ENCODE measurements around the gene RIPK1. TPM values are rescaled to one million over a fixed set of nuclear protein-coding genes. Genes with fewer than 3 reads are reported as not detected.
"Not testable (repeated sequence)": the region's sequence is repeated elsewhere in the genome, so short reads cannot be mapped to it uniquely, and the experiment has no call there.

Gene RIPK1
- total RNA-seq, 1 experiment from 2014 or later, result 19.1 TPM

GRCh38 chr6:3152689-3153088, 84.4 kb downstream of the RIPK1 start:
- Histone ChIP-seq H3K27ac (ENCODE audit: low read depth, low read length) (no peak overlapping the region), H4K20me1 (ENCODE audit: insufficient read depth) (no peaks in the 10 kb centered on the region), H3K27me3 (ENCODE audit: insufficient read depth, low read length) (no peaks in the 10 kb centered on the region), H3K9ac (ENCODE audit: low read length) (no peak overlapping the region), H3K9me2 (ENCODE audit: insufficient read depth) (no peaks in the 10 kb centered on the region), H3K9me3 (ENCODE audit: control insufficient read depth in 1 of 2, insufficient read depth in 1 of 2, low read depth in 1 of 2, low read length in 2 of 2) (no peaks in the 10 kb centered on the region), H3K4me3 (replicated peaks in 1 of 2; ENCODE audit: low read depth in 1 of 2, low read length in 2 of 2) (no peak overlapping the region), H3K79me2 (ENCODE audit: insufficient read depth, low read length) (peaks cover 7% of the 10 kb centered on the region), H2AFZ (ENCODE audit: low read depth, low read length, poor library complexity, severe bottlenecking) (no peak overlapping the region), H3K4me2 (ENCODE audit: low read length) (no peak overlapping the region), H3K36me3 (ENCODE audit: control insufficient read depth in 1 of 2, insufficient read depth in 2 of 2, low read length in 2 of 2) (peaks cover 7 to 9% of the 10 kb centered on the region in 2 experiments; a peak in 3 of 4 replicates), H3K4me1 (ENCODE audit: control insufficient read depth in 1 of 2, insufficient read depth in 2 of 2, low read length in 2 of 2) (peaks cover 0 to 7% of the 10 kb centered on the region in 2 experiments; a peak in 1 of 4 replicates)
- TF ChIP-seq EGR1 (IDR thresholded peaks at IDR 0.05; ENCODE audit: low read depth) (no peak), FOSL1 (IDR thresholded peaks at IDR 0.05; ENCODE audit: low read depth) (no peak), JUND (IDR thresholded peaks at IDR 0.05) (no peak), SIN3A (IDR thresholded peaks at IDR 0.05; ENCODE audit: low read depth) (no peak), RAD21 (IDR thresholded peaks at IDR 0.05; ENCODE audit: low read depth) (no peak), CEBPB (IDR thresholded peaks at IDR 0.05; ENCODE audit: low read depth) (no peak)
- RAD21 ChIA-PET (ENCODE audit: low non-redundant PET in 1 of 2, low total read pairs in 2 of 2, uncharacterized antibody in 2 of 2, unreplicated experiment in 2 of 2), result no interaction called here
- intact Hi-C loops (cut with micrococcal nuclease), result no loop called here
- no peak for DNase-seq (ENCODE audit: low read depth, low spot score)
- CTCF ChIA-PET, result no interaction called here
- POLR2A ChIA-PET, result interaction anchor here (1.2 kb wide), 1 partner anchor 10 kb away, joined by 3 read pairs; no protein-coding TSS in a partner anchor
- ATAC-seq, result no peak
- TSS peak; percentile 80 for BruUV-seq (replicated peaks)

GRCh38 chr6:3155416-3155815, 87.1 kb downstream of the RIPK1 start:
- intact Hi-C loops (cut with micrococcal nuclease); BruUV-seq (replicated peaks): not testable (repeated sequence)
- CTCF ChIA-PET, result interaction anchor here (1.3 kb wide), 1 partner anchor 96 kb away, joined by 4 read pairs; no protein-coding TSS in a partner anchor

GRCh38 chr6:3156184-3157130, 88.2 kb downstream of the RIPK1 start:
- H3K9me3 ChIP-seq (ENCODE audit: control insufficient read depth in 1 of 2, insufficient read depth in 1 of 2, low read depth in 1 of 2, low read length in 2 of 2); H3K36me3 ChIP-seq (ENCODE audit: control insufficient read depth in 1 of 2, insufficient read depth in 2 of 2, low read length in 2 of 2); H3K27me3 ChIP-seq (ENCODE audit: insufficient read depth, low read length); DNase-seq (ENCODE audit: low read depth, low spot score); H3K79me2 ChIP-seq (ENCODE audit: insufficient read depth, low read length); H2AFZ ChIP-seq (ENCODE audit: low read depth, low read length, poor library complexity, severe bottlenecking); H4K20me1 ChIP-seq (ENCODE audit: insufficient read depth); H3K9me2 ChIP-seq (ENCODE audit: insufficient read depth): not testable (repeated sequence)
- CTCF ChIA-PET, result interaction anchor here (0.7 kb wide), 2 partner anchors 95 kb away, joined by 3 read pairs; no protein-coding TSS in a partner anchor
- Histone ChIP-seq H3K4me3 (replicated peaks in 1 of 2; ENCODE audit: low read depth in 1 of 2, low read length in 2 of 2) (peak overlapping the region; percentile 68 to 87), H3K4me2 (ENCODE audit: low read length) (peak overlapping the region; percentile 98), H3K9ac (ENCODE audit: low read length) (peak overlapping the region; percentile 92), H3K27ac (ENCODE audit: low read depth, low read length) (peak overlapping the region; percentile 68; the same call in 1 of the 2 replicates), H3K4me1 (ENCODE audit: control insufficient read depth in 1 of 2, insufficient read depth in 2 of 2, low read length in 2 of 2) (peaks cover 3 to 40% of the 10 kb centered on the region in 2 experiments; a peak in 3 of 4 replicates)
- RAD21 ChIA-PET (ENCODE audit: low non-redundant PET in 1 of 2, low total read pairs in 2 of 2, uncharacterized antibody in 2 of 2, unreplicated experiment in 2 of 2), result interaction anchor here in 1 of 2 experiments (0.6 kb wide), 1 partner anchor 359 kb away, joined by 4 read pairs; no protein-coding TSS in a partner anchor
- POLR2A ChIA-PET, result interaction anchor here (0.6 to 1.7 kb wide), 9 partner anchors 9 to 226 kb away, joined by 3 to 14 read pairs (median 3); no protein-coding TSS in a partner anchor
- intact Hi-C loops (cut with micrococcal nuclease), result loop anchor here (2.0 kb wide), 2 partner anchors 52 to 94 kb away; no protein-coding TSS in a partner anchor
- TSS peak; percentile 63 for BruUV-seq (replicated peaks)
- ATAC-seq, result peak; percentile 28

More at GRCh38 chr6:3155416-3155815, 87.1 kb downstream of the RIPK1 start:
- H3K27ac ChIP-seq (ENCODE audit: low read depth, low read length); H3K79me2 ChIP-seq (ENCODE audit: insufficient read depth, low read length); H3K9ac ChIP-seq (ENCODE audit: low read length); H2AFZ ChIP-seq (ENCODE audit: low read depth, low read length, poor library complexity, severe bottlenecking); RAD21 ChIA-PET (ENCODE audit: low non-redundant PET in 1 of 2, low total read pairs in 2 of 2, uncharacterized antibody in 2 of 2, unreplicated experiment in 2 of 2); H3K27me3 ChIP-seq (ENCODE audit: insufficient read depth, low read length); H3K4me3 ChIP-seq (replicated peaks in 1 of 2; ENCODE audit: low read depth in 1 of 2, low read length in 2 of 2); DNase-seq (ENCODE audit: low read depth, low spot score); H3K36me3 ChIP-seq (ENCODE audit: control insufficient read depth in 1 of 2, insufficient read depth in 2 of 2, low read length in 2 of 2); H3K9me2 ChIP-seq (ENCODE audit: insufficient read depth); ATAC-seq; H3K9me3 ChIP-seq (ENCODE audit: control insufficient read depth in 1 of 2, insufficient read depth in 1 of 2, low read depth in 1 of 2, low read length in 2 of 2); H4K20me1 ChIP-seq (ENCODE audit: insufficient read depth); H3K4me2 ChIP-seq (ENCODE audit: low read length): not testable (repeated sequence)
- POLR2A ChIA-PET, result interaction anchor here (1.1 kb wide), 1 partner anchor 82 kb away, joined by 4 read pairs; no protein-coding TSS in a partner anchor
- peaks cover 3 to 34% of the 10 kb centered on the region in 2 experiments; a peak in 3 of 4 replicates for H3K4me1 ChIP-seq (ENCODE audit: control insufficient read depth in 1 of 2, insufficient read depth in 2 of 2, low read length in 2 of 2)

All from HCT116 (cell line).